Activated gamma-delta T cell treated with Interleukin-2 at 50 U/mL for 16 hours (primary cell): ENCODE measurements around the gene PDPR.
"Not testable (repeated sequence)": the region's sequence is repeated elsewhere in the genome, so short reads cannot be mapped to it uniquely, and the experiment has no call there.

Experiments
- DNase-seq: peaks from one replicate; pipeline ENCODE4 v3.0.0-alpha.2; 2020

The PDPR gene

GRCh38 chr16:70128844-70129243 is 14.7 kb downstream of the PDPR start:
- not testable (repeated sequence) for DNase-seq

- not testable (repeated sequence) for DNase-seq
Measured at GRCh38 chr16:70135796-70136195, 21.7 kb downstream of the PDPR start.

GRCh38 chr16:70136595-70136994 is 22.5 kb downstream of the PDPR start:
- DNase-seq, result not testable (repeated sequence)

DNA sequence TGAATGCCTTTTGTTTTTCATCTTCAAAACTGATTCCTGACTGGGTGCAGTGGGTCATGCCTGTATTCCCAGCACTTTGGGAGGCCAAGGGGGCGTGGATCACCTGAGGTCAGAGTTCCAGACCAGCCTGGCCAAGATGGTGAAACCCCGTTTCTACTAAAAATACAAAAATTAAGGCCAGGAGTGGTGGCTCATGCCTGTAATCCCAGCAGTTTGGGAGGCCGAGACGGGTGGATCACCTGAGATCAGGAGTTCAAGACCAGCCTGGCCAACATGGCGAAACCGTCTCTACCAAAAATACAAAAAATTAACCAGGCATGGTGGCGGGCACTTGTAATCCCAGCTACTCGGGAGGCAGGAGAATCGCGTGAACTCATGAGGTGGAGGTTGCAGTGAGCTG is 28.6 kb downstream of the PDPR start:
- not testable (repeated sequence) for DNase-seq

- not testable (repeated sequence) for DNase-seq
Measured at GRCh38 chr16:70143231-70143895, 29.2 kb downstream of the PDPR start.

- DNase-seq, result not testable (repeated sequence)
Measured at GRCh38 chr16:70147853-70148252, 33.7 kb downstream of the PDPR start.

- DNase-seq, result not testable (repeated sequence)
Measured at GRCh38 chr16:70148453-70148852, 34.3 kb downstream of the PDPR start.

GRCh38 chr16:70149296-70149695 is 35.2 kb downstream of the PDPR start:
- DNase-seq, result not testable (repeated sequence)

- DNase-seq, result no peak
Measured at GRCh38 chr16:70151391-70151790, 37.3 kb downstream of the PDPR start.

DNA sequence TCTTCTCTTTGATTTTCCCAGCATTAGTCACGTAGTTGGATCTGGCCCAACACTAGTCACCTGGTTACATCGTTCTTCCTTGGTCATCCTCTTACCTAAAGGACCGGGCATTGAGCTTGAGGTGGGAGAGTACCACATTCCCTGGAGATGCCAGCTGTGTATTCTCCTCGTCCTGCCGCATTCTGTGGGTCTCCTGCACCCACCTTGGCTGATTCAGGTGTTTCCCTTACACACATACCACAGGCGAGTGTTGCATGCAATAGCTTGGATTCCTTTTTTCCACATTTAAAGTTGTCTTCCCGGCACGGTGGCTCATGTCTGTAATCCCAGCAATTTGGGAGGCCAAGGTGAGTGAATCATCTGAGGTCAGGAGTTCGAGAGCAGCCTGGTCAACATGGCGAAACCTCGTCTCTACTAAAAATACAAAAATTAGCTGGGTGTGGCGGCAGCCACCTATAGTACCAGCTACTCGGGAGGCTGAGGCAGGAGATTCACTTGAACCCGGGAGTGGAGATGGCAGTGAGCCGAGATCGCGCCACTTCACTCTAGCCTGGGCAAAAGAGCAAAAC is 37.9 kb downstream of the PDPR start:
- DNase-seq, result no peak

GRCh38 chr16:70152578-70153302 is 38.6 kb downstream of the PDPR start:
- no peak for DNase-seq

- not testable (repeated sequence) for DNase-seq
Measured at GRCh38 chr16:70154736-70155135, 40.6 kb downstream of the PDPR start.

DNA sequence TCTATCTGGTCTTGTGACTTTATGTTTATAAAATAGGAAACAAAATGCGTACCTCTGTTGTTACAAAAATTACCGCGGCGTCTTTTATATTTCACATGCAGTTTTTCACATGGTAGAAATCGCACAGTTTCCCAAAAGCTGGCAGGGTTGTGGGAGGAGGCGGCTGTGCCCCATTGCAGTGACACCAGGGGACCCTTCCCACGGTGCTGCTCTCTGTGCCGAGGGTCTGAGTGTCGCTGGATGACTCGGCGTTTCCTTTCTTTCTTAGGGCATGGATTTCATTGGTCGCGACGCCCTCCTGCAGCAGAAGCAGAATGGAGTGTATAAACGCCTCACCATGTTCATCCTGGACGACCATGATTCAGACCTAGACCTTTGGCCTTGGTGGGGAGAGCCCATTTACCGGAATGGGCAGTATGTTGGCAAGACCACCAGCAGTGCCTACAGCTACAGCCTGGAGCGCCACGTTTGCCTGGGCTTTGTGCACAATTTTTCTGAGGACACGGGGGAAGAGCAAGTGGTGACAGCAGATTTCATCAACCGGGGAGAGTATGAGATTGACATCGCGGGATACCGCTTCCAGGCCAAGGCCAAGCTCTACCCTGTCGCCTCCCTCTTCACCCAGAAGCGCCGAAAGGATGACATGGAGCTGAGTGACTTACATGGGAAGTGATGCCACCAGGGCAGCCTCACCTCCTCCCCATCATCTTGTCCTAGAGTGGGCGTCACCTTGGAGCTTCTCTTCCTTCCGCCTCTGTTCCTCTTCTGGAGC is 42.3 kb downstream of the PDPR start:
- no peak for DNase-seq

DNA sequence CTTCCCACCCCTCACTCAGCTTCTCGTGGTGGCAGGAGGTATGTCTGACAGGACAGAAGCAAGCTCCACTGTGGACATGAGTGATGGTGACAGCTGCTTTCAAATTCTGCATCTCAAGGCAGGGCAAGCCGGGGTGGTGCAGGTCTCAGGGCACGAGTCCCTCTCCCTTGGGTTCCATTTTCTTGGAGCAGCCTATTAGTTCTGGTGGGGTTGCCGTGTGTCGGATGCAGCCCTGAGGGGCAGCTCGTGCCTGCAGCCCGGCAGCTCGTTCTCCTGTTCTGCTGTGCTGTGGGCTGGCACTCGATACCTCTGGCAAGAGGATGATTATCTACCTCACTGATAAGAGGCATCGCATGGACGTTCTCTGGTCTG is 43.0 kb downstream of the PDPR start:
- no peak for DNase-seq

DNA sequence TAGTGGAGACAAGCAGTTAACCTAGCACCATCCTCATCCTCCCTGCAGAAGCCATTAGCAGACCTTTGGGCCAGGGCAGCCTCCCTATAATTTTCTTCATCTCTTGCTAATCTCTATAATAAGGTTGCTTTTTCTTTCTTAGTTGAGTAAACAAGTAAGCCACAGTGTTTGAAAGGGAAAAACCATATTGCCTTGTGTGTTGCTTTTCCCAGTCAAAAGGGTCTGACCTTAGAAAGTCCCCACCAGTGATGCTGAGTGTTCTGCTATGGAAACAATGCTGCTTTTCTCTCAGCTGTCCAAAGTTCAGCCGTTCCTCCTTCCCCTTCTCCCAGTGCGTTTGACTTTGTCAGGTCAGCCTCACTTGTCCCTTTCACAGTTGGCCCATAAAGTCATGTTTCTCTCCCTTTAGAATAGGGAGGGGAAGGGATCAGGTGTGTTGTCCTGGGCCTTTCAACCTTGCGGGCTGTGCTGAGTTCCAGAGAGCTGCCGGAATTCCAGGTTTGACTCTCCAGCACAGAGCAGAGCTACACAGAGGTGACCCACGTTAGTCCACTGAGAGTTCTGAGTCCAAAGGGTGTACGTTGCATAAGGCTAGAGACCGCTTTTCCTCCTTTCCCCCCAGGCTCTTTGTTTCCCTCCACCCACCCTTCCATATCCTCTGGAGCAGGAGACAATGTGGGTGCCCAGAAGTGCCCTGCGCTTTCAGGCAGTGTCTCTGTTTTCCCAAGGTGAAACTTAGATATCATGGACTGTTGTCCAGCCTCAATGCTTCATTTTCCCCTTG is 43.5 kb downstream of the PDPR start:
- no peak for DNase-seq

- DNase-seq, result no peak
Measured at GRCh38 chr16:70158261-70158939, 44.3 kb downstream of the PDPR start.

DNA sequence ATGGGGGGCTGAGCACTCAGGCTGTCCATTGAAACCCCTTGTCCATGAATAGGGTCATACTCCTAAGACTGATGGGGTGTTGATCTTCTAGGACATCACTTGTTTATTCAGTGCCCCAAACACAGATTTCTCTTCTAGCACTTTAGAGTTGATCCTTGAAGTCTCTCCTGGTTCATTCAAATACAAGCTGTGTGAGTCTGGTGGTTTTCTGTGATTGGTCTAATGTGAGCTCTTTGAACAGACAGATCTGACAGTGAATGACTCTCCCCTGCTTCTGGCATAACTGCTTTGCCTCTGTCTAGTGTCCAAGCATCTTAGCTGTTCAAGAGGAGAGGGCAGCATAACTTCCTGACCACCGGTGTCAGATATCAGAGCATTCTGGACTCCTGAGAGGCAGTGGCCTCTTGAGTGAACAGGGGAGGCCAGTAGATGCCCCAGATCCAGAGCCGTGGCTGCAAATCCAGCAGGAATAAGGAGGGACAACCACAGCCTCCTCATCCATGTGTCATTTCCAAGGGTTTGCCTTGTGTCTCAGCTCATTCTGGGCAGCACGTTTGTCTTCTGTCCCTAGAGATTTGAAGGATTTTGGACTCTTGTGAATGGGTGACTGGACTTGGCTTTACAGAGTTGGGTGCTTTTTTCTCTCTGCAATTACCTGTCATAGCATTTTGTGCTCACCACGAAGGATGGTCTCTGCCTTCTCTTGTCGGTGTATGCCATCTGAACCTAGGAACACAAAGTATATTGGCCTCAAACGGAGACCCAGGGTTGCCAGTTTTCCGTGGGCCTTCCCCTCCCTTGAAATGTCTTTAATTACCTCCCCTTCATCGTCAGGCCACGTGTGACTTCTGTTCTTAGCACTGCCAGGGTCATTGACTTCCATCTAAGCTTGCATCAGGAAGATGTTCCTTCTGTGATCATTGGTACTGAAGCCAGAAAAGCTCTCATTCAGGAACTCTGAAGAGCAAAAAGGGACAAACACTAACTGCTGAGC is 45.5 kb downstream of the PDPR start:
- DNase-seq, result no peak

DNA sequence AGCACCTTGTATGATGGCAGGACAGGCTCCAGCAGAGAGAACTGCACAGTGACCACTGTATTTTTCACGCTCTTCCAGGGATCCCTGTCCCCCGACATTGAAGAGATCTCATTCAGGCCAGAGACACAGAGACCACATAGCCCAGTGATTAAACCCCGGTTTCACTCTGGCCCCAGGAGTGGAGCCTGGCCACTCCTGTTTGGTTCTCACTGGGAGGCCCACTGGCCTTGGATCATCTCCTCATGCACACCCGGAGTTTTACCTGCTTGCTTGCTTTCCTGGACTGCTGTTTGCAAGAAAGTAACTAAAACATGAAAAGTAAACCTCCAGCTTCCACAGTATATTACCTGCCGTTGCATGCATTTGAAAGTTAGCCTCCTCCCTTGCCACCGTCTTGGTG is 46.3 kb downstream of the PDPR start:
- no peak for DNase-seq

DNA sequence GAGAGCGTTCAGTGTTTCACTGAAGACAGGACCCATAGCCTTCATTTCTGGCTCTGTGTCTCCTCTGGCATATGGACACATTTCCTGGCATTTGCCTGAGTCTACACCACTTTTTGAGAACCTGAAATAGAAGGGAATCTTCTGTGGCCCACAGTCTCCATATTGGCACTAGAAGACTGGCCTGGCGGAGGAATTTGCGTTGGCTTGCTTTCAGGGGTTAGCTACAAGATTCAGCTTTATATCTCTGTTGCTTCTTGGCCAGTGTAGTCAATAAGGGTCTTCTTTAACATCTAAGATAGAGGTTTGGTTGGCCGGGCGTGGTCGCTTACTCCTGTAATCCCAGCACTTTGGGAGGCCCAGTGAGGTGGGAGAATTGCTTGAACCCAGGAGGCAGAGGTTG is 46.7 kb downstream of the PDPR start:
- DNase-seq, result no peak

GRCh38 chr16:70161350-70161749 is 47.2 kb downstream of the PDPR start:
- DNase-seq, result no peak

DNA sequence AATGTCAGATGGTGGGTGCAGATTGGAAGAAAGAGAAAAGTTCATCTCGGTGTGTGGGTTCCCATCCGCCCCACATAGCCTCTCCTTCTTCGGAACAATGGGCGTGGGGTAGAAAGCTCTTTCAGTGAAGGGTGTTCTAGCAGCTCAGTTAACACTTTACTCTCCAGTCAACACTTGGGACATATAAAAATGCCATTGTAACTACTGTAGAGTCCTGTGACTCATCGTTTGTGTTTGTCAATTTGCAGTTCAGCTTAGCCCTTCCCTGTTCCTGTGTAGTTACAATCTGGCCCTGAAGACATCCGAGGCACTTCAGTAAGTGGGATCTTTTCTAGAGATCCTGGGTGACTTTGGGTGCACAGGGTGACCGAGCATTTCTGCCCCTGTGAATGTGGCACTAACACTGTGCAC is 47.9 kb downstream of the PDPR start:
- DNase-seq, result no peak
